ENCODE data around the gene MAP3K20.
"Not testable (repeated sequence)": the region's sequence is repeated elsewhere in the genome, so short reads cannot be mapped to it uniquely, and the experiment has no call there.

The MAP3K20 gene

DNA sequence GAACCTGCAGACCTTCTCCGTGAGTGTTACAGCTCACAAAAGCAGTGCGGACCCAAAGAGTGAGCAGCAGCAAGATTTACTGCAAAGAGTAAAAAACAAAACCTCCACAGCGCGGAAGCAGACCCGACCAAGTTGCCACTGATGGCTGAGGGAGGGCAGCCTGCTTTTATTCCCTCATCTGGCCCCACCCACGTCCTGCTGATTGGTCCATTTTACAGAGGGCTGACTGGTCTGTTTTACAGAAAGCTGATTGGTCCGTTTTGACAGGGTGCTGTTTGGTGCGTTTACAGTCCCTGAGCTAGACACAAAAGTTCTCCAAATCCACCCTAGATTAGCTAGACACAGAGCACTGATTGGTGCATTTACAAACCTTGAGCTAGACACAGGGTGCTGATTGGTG is 206.3 kb downstream of the MAP3K20 start:
- not testable (repeated sequence) for DNase-seq (ENCODE audit: low read depth)

DNA sequence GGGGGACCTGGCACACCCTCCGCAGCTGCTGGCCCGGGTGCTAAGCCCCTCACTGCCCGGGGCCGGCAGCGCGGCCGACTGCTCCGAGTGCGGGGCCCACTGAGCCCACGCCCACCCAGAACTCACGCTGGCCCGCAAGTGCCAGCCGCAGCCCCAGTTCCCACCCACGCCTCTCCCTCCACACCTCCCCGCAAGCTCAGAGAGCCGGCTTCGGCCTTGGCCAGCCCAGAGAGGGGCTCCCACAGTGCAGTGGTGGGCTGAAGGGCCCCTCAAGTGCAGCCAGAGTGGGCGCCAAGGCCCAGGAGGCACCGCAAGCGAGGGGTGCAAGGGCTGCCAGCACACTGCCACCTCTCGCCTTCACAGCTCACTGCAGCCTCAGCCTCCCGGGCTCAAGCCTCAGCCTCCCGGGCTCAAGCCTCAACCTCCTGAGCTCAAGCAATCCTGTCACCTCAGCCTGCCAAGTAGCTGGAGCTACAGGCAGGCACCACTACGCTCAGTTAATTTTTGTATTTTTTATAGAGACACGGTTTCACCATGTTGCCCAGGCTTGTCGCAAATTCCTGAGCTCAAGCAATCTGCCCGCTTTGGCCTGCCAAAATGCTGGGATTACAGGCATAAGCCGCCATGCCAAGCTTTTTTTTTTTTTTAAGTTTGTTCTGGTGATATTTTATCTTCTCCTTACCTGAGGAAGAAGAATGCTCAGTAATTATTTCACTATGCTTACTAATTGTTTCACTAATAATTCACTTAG is 207.3 kb downstream of the MAP3K20 start:
- no peak for DNase-seq (ENCODE audit: low read depth)

DNA sequence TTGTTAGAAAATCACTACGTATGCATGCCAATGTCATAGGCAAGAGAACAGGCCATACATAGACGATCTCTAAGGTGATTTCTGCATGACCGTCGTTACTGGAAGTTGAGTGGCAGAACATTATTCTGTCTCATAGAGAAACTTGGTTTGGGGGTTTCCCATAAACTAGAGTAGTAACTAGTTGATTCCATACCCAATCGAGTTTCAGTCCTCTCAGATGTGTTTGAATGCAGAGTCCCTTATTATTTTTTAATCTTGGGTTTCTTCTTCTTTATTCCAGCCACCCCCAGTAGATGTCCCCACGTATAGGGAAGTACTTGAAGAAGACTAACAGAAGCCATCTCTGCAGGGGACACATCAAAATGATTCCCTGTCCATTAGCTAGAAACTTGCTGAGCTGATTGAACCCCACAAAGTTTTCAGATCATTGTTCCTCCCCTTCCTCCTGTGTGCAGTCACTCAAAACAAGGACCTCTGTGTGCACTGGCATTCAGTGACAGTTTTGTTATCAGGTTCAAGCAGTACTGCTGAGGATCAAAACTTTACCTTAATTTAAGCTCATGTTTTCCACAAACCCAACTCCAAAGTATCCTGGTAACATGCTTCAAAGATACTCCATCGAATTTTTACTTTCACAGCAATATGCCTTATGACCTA is 210.6 kb downstream of the MAP3K20 start:
- no peak for DNase-seq (ENCODE audit: low read depth)

DNA sequence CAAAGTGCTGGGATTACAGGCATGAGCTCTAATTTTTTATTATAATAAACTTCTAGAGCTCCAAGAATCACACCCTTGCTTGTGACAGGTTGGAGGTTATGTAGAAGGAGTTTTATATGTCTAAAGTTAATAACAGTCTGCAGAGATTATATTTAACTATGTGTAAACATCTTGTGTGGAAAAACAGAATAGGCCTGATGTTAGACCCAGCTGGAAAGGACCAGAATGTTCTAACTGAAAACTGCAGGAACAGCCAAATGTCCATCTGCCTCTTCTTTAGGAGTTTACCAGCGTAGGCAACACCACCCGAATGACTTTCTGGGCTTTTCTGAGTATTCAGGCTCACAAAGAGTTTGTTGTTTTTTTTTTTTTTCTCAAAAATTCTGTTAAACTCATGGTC is 211.9 kb downstream of the MAP3K20 start:
- DNase-seq (ENCODE audit: low read depth) = no peak

DNA sequence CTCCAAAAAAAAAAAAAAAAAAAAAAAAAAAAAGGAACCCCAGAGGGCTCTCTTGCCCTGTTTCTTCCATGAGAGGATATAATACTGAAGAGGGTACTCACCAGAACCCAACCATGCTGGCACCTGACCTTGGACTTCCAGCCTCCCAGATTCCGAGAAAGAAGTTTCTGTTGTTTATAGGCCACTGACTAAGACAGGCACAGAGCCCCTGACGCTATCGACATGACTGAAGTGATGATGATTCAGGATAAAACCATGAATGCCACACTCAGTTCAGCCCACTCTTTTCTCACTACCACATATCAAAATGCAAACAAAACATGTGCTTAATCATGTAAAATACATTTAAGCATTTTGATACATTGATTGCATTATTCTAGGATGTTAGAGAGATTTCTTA is 212.9 kb downstream of the MAP3K20 start:
- peak; percentile 52 for DNase-seq (ENCODE audit: low read depth)

DNA sequence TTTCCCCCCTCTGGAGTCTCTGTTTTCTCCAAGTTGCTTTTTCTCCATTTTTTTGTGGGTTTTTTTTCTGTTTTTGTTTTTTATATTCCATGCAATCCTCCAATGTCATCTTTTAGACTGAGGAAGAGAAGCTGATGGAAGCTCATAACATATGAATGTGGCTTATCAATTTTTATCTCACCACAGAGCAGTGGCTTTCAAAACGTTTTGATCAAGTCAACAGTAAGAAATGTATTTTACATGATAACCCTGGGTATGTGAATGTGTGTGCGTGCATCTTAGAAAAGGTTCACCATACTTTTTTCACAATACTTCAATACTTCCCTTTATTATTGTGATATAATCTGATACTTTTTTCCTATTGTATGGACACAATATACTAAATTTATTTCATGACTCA is 214.4 kb downstream of the MAP3K20 start:
- no peak for DNase-seq (ENCODE audit: low read depth)

DNA sequence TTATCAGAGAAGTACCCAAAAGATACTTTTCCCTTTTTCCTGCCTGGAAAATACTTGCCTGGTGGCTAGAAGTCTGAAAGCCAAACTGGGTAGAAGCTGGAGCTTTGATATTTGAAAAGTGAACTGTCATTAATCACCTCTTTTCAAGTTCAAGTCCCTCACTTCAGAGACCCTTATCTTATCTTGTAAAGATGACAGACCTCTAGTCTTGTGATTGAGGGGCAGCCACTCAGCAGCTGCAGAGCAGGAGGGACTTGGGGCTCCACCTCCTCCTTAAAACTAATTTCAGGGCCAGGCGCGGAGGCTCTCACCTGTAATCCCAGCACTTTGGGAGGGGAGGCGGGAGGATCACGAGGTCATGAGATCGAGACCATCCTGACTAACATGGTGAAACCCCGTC is 214.9 kb downstream of the MAP3K20 start:
- DNase-seq (ENCODE audit: low read depth) = no peak

DNA sequence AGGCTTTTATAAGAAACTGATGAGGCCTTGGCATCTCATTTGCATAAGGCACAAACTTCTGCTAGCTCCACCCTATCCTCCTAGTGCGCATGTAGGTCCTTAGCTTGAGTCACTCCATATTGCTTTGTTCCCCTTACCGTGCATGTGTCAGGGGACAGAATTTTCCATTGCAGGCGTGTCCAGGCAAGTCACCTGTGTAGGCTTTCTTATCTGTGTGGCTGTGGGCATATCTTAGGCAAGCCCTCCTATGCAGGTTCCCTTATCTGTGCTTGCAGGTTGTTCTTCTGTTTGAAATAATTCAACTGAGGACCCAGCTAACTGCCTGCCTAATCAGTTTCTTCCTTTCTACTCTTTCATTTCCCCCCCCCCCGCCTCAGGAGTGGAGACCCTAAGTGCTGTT is 215.8 kb downstream of the MAP3K20 start:
- no peak for DNase-seq (ENCODE audit: low read depth)

DNA sequence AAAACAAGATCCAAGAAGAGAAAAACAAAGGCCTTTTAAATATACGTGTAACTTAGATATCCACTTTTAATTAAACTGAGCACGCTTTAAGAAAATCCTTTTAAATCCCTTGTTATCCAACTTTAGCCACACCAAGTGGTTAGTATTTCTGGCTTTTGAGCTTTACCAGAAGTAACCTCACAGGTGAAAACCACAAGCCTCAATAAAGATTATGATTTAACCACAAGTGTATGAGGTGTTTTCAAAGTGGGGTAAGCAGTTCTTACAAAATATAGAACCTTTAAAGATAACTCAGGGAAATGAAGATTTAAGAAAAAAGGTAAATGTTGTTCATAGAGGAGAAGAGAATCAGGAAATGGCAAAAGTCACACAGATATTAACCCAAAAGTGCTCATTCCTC is 220.6 kb downstream of the MAP3K20 start:
- no peak for DNase-seq (ENCODE audit: low read depth)

DNA sequence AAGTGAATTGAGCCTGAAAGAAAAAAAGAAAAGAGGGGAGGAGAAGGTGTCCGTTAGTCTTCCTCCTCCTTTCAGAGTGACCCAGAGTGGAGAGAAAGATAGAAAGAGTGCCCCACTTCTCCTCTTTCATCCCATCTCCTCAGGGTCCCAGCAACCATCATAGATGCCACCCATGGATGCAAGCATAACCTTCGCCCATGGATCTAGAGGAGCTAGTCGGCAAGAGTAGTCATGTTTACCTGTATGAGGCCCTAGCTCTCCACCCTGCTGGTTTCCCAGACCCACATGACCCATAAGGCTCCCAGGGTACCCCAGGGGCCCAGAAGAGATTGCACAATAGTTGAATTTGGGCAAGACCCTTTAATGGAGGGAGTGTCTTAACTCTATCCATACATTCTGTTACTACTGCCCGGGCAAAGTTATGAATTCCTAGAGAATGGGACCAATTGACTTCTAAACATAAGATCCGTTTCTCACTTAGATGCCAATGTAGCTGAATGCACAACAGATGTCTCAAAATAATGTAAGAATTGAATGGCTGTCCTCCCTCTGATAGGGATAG is 223.0 kb downstream of the MAP3K20 start:
- no peak for DNase-seq (ENCODE audit: low read depth)

DNA sequence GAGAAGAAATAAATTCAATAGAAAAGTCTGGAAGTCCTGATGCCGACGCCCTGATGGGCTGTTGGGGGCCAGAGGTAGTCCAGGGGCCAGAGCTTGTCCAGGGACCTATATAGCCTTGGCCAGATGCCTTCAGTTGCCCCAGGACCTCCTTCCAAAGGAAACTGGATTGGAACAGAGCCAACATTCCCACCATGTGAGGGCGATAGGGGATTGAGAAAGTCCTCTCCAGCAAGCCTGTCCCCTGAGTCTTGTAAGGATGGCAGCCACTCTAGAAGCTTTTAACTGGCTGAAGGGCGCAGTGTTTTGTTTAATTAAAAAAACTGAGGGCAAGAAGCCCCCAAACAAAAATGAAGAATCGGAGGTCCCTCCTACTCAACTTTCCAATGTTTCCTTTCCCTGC is 224.1 kb downstream of the MAP3K20 start:
- DNase-seq (ENCODE audit: low read depth) = no peak

DNA sequence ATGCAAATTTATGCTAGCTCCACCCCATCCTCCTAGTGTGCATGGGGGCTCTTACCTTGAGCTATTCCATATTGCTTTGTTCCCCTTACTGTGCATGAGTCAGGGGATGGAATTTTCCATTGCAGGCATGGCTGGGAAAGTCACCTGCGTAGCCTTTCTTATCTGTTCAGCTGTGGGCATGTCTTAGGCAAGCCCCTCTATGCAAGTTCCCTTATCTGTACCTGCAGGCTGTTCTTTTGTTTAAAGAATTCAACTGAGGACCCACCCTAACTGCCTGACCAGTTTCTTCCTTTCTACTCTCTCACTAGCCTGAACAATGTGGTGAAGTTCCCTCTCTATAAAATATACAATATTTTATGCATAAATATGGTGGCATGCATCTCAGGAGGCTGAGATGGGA is 224.8 kb downstream of the MAP3K20 start:
- DNase-seq (ENCODE audit: low read depth) = no peak

DNA sequence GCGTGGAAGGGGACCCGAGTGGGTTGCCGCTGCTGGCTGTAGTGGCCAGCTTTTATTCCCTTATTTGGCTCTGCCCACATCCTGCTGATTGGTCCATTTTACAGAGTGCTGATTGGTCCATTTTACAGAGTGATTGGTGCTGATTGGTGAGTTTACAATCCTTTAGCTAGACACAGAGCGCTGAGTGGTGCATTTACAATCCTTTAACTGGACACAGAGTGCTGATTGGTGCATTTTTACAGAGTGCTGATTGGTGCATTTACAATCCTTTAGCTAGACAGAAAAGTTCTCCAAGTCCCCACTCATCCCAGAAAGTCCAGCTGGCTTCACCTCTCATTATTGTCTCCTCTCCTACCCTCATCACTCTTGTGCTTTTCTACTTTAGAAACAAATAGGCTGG is 225.9 kb downstream of the MAP3K20 start:
- DNase-seq (ENCODE audit: low read depth) = not testable (repeated sequence)

DNA sequence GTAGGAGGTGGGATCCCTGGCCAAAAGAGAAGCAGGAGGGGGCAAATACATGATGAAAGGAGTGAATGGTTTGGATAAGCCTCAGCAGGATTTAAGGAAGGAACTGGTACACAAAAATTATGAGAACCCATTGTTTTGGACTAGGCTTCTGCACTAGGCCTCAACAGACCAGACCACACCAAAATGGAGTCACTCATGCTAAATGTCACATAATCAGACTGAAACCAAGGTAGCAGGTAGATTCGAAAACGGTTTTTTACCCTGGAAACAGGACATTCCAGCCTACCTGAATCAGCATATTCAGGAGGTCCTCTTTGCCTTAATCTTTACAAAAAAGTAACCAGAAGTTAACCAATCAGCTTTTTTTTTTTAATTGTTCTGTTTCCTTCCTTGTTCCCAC is 229.7 kb downstream of the MAP3K20 start:
- DNase-seq (ENCODE audit: low read depth) = no peak

DNA sequence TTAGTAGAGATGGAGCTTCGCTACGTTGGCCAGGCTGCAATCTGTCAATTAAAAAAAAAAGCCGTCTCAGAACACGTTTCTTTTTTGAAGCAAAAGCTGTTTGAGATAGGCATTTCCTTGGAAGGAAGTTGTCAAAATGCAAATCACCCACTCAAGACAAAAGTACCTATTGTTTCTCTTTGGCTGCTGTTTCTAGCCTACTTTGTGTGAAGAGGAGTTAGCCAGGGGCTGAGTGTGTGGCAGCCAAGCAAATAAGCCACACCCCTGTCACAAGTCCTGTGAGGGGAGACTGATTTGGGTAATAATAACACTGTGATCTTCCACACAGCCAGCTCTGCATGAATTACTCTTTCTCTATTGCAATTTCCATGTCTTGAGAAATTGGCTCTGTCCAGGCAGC is 231.6 kb downstream of the MAP3K20 start:
- no peak for DNase-seq (ENCODE audit: low read depth)

DNA sequence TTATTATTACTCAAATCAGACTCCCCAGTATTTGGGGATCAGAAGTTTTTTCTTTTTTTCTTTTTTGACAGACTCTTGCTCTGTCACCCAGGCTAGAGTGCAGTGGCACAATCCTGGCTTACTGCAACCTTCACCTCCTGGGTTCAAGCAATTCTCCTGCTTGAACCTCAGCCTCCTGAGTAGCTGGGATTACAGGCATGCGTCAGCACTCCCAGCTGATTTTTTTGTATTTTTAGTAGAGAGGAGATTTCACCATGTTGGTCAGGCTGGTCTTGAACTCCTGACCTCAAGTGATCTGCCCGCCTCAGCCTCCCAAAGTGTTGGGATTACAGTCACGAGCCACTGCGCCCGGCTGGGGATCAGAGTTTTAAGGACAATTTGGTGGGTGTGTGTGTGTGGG is 233.7 kb downstream of the MAP3K20 start:
- not testable (repeated sequence) for DNase-seq (ENCODE audit: low read depth)

DNA sequence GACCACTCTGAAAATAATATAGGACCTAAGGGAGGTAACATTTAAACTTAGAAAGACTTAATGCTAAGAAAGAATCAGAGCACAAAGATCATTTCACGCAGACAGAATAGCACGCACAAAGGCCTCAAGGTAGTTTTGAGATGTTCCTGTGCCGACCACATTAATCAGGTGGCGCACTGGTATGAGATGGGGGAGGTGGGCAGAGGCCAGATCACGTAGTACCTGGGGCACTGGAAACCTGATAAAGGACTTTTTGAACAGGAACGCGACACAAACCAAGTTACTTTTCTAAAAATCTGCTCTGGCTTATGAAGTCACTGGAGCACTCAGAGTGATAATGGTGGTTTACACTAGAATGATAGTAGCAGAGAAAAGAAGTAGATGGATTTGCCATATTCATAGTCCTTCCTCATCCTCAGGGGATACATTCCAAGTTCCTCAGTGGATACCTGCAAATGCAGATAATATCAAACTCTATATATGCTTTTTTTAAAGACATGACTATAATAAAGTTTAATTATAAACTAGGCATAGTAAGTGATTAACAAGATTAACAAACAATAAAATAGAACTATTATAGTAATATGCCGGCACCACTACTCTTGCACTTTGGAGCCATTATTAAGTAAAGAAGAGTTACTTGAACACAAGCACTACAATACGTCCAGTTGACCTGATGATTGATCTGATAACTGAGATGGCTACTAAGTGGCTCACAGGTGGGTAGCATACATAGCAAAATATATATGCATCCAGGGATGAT is 236.4 kb downstream of the MAP3K20 start:
- no peak for DNase-seq (ENCODE audit: low read depth)
